ENCODE results near the gene LCLAT1.

DNA sequence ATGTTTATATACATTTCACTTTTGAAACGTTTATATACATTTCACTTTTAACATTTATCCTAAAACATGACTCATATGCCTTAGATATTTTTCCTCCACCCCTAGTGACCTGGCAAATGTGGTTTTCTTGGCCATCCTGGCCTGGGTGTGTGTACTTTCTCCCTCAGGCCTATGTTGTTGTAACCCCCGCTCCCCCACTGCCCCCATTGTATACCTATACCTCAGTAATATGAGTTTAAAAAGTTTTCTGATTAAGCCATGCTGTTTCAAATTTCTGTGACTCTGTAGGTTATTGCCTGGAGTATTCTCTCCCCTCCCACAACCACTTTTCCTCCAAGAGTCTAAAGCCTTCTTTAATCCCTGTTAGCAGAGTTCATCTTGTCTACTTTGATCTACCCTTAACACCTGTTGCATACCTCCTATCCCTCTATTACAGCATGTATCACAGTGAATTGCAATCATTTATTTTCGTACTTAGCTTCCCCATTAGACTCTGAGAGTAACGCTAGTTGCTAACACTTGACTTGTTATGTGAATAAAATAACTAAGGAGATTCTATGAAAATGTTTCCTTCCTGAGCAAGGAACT is 67.9 kb downstream of the LCLAT1 start:
- TF ChIP-seq POLR2AphosphoS5 (IDR thresholded peaks at IDR 0.05; ENCODE audit: low read depth, low read length) = no peak
- TF ChIP-seq SIN3A (IDR thresholded peaks at IDR 0.05; ENCODE audit: borderline replicate concordance, insufficient read depth, low read length) = no peak
- TF ChIP-seq TAF1 (IDR thresholded peaks at IDR 0.05; ENCODE audit: borderline replicate concordance, insufficient read depth, low read length) = no peak
- TF ChIP-seq, protein P1, sequence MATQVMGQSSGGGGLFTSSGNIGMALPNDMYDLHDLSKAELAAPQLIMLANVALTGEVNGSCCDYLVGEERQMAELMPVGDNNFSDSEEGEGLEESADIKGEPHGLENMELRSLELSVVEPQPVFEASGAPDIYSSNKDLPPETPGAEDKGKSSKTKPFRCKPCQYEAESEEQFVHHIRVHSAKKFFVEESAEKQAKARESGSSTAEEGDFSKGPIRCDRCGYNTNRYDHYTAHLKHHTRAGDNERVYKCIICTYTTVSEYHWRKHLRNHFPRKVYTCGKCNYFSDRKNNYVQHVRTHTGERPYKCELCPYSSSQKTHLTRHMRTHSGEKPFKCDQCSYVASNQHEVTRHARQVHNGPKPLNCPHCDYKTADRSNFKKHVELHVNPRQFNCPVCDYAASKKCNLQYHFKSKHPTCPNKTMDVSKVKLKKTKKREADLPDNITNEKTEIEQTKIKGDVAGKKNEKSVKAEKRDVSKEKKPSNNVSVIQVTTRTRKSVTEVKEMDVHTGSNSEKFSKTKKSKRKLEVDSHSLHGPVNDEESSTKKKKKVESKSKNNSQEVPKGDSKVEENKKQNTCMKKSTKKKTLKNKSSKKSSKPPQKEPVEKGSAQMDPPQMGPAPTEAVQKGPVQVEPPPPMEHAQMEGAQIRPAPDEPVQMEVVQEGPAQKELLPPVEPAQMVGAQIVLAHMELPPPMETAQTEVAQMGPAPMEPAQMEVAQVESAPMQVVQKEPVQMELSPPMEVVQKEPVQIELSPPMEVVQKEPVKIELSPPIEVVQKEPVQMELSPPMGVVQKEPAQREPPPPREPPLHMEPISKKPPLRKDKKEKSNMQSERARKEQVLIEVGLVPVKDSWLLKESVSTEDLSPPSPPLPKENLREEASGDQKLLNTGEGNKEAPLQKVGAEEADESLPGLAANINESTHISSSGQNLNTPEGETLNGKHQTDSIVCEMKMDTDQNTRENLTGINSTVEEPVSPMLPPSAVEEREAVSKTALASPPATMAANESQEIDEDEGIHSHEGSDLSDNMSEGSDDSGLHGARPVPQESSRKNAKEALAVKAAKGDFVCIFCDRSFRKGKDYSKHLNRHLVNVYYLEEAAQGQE (IDR thresholded peaks at IDR 0.05; ENCODE audit: insufficient read depth in 1 of 2, low read depth in 2 of 2, low read length in 2 of 2) = no peak
